BLaER1 (cell line): ENCODE results near the gene MAP2K3.

Source experiments
- H3K27ac ChIP-seq: shearing (Covaris generic); formaldehyde crosslinking; 2 replicates; pipeline ENCODE4 v1.8.1; 2022
- H3K27me3 ChIP-seq: shearing (Covaris generic); formaldehyde crosslinking; 2 replicates; pipeline ENCODE4 v1.8.1; 2022
- H3K36me3 ChIP-seq: shearing (Covaris generic); formaldehyde crosslinking; 2 replicates; pipeline ENCODE4 v1.8.1; 2022
- H3K4me1 ChIP-seq: shearing (Covaris generic); formaldehyde crosslinking; 2 replicates; pipeline ENCODE4 v1.8.1; 2022
- H3K4me2 ChIP-seq: shearing (Covaris generic); formaldehyde crosslinking; 2 replicates; pipeline ENCODE4 v1.8.1; 2022
- H3K4me3 ChIP-seq: shearing (Covaris generic); formaldehyde crosslinking; 2 replicates; pipeline ENCODE4 v1.8.1; 2022
- H3K9ac ChIP-seq: shearing (Covaris generic); formaldehyde crosslinking; 2 replicates; pipeline ENCODE4 v1.8.1; 2022
- H3K9me3 ChIP-seq: shearing (Covaris generic); formaldehyde crosslinking; 2 replicates; pipeline ENCODE4 v1.8.1; 2022
- H4K20me1 ChIP-seq: shearing (Covaris generic); formaldehyde crosslinking; 2 replicates; pipeline ENCODE4 v1.8.1; 2022
- Cebpa-rat ChIP-seq: shearing (Covaris generic); IDR thresholded peaks from 2 replicates; pipeline ENCODE4 v1.8.1; 2022

Gene MAP2K3

GRCh38 chr17:21288571-21289017 is 4.1 kb downstream of the MAP2K3 start:
- Histone ChIP-seq H3K27me3 (peaks cover 5% of the 10 kb centered on the region), H4K20me1 (peaks cover 95% of the 10 kb centered on the region), H3K9ac (peak overlapping the region; percentile 88), H3K9me3 (no peaks in the 10 kb centered on the region), H3K4me2 (peak overlapping the region; percentile 100), H3K36me3 (peaks cover 27% of the 10 kb centered on the region), H3K4me3 (peak overlapping the region; percentile 95), H3K27ac (peak overlapping the region; percentile 97), H3K4me1 (peaks cover 75% of the 10 kb centered on the region)
- no peak for TF ChIP-seq Cebpa-rat

GRCh38 chr17:21289175-21289901 is 4.8 kb downstream of the MAP2K3 start:
- peaks cover 35% of the 10 kb centered on the region for H3K36me3 ChIP-seq
- peak overlapping the region; percentile 100 for H3K4me2 ChIP-seq
- peaks cover 99% of the 10 kb centered on the region for H4K20me1 ChIP-seq
- no peaks in the 10 kb centered on the region for H3K9me3 ChIP-seq
- peak overlapping the region; percentile 88 for H3K9ac ChIP-seq
- peak overlapping the region; percentile 97 for H3K27ac ChIP-seq
- no peaks in the 10 kb centered on the region for H3K27me3 ChIP-seq
- no peak for TF ChIP-seq Cebpa-rat
- peaks cover 77% of the 10 kb centered on the region for H3K4me1 ChIP-seq
- H3K4me3 ChIP-seq = peak overlapping the region; percentile 95

- Histone ChIP-seq H3K4me1 (peaks cover 84% of the 10 kb centered on the region), H3K36me3 (peaks cover 37% of the 10 kb centered on the region), H3K4me2 (peak overlapping the region; percentile 100), H3K4me3 (peak overlapping the region; percentile 95; the same call in 1 of the 2 replicates), H3K9ac (peak overlapping the region; percentile 88), H3K9me3 (no peaks in the 10 kb centered on the region), H3K27me3 (no peaks in the 10 kb centered on the region), H3K27ac (peak overlapping the region; percentile 97), H4K20me1 (peaks cover 100% of the 10 kb centered on the region)
- TF ChIP-seq Cebpa-rat = no peak
Measured at GRCh38 chr17:21289902-21290571, 5.5 kb downstream of the MAP2K3 start.

- H3K4me2 ChIP-seq = peak overlapping the region; percentile 4; the same call in 1 of the 2 replicates
Measured at GRCh38 chr17:21291357-21291756, 6.8 kb downstream of the MAP2K3 start.

GRCh38 chr17:21291862-21292261 is 7.4 kb downstream of the MAP2K3 start:
- TF ChIP-seq Cebpa-rat = no peak
- H3K4me1 ChIP-seq = peaks cover 97% of the 10 kb centered on the region
- H3K9ac ChIP-seq = peak overlapping the region; percentile 22
- H3K4me3 ChIP-seq = no peak overlapping the region
- H4K20me1 ChIP-seq = peaks cover 100% of the 10 kb centered on the region
- H3K9me3 ChIP-seq = no peaks in the 10 kb centered on the region
- H3K36me3 ChIP-seq = peaks cover 48% of the 10 kb centered on the region
- H3K4me2 ChIP-seq = peak overlapping the region; percentile 4
- H3K27me3 ChIP-seq = no peaks in the 10 kb centered on the region
- H3K27ac ChIP-seq = peak overlapping the region; percentile 52

More at GRCh38 chr17:21291357-21291756, 6.8 kb downstream of the MAP2K3 start:
- H3K27me3 ChIP-seq = no peaks in the 10 kb centered on the region
- no peaks in the 10 kb centered on the region for H3K9me3 ChIP-seq
- no peak overlapping the region for H3K4me3 ChIP-seq
- H3K4me1 ChIP-seq = peaks cover 97% of the 10 kb centered on the region
- H3K27ac ChIP-seq = peak overlapping the region; percentile 52; the same call in 1 of the 2 replicates
- peaks cover 100% of the 10 kb centered on the region for H4K20me1 ChIP-seq
- no peak for TF ChIP-seq Cebpa-rat
- peaks cover 43% of the 10 kb centered on the region for H3K36me3 ChIP-seq
- H3K9ac ChIP-seq = peak overlapping the region; percentile 22; the same call in 1 of the 2 replicates

GRCh38 chr17:21292867-21293830 is 8.6 kb downstream of the MAP2K3 start:
- Histone ChIP-seq H3K27ac (peak overlapping the region; percentile 76; the same call in 1 of the 2 replicates), H3K4me3 (no peak overlapping the region), H3K4me1 (peaks cover 98% of the 10 kb centered on the region), H3K36me3 (peaks cover 61% of the 10 kb centered on the region), H3K27me3 (no peaks in the 10 kb centered on the region), H3K9me3 (no peaks in the 10 kb centered on the region), H3K4me2 (peak overlapping the region; percentile 60; the same call in 1 of the 2 replicates), H3K9ac (0 out of 2 replicates have a peak overlapping the region, but pooled peaks have one; percentile 53), H4K20me1 (peaks cover 100% of the 10 kb centered on the region)
- TF ChIP-seq Cebpa-rat = no peak

GRCh38 chr17:21293831-21294210 is 9.3 kb downstream of the MAP2K3 start:
- TF ChIP-seq Cebpa-rat = no peak
- Histone ChIP-seq H3K27me3 (no peaks in the 10 kb centered on the region), H3K36me3 (peaks cover 67% of the 10 kb centered on the region), H3K4me3 (no peak overlapping the region), H4K20me1 (peaks cover 100% of the 10 kb centered on the region), H3K4me1 (peaks cover 98% of the 10 kb centered on the region), H3K9me3 (no peaks in the 10 kb centered on the region), H3K27ac (peak overlapping the region; percentile 76; the same call in 1 of the 2 replicates), H3K4me2 (peak overlapping the region; percentile 60), H3K9ac (peak overlapping the region; percentile 53; the same call in 1 of the 2 replicates)

- H3K4me3 ChIP-seq = no peak overlapping the region
- peak overlapping the region; percentile 53; the same call in 1 of the 2 replicates for H3K9ac ChIP-seq
- H3K27me3 ChIP-seq = no peaks in the 10 kb centered on the region
- peak overlapping the region; percentile 60 for H3K4me2 ChIP-seq
- H4K20me1 ChIP-seq = peaks cover 100% of the 10 kb centered on the region
- H3K36me3 ChIP-seq = peaks cover 74% of the 10 kb centered on the region
- TF ChIP-seq Cebpa-rat = no peak
- H3K4me1 ChIP-seq = peaks cover 98% of the 10 kb centered on the region
- peak overlapping the region; percentile 76 for H3K27ac ChIP-seq
- H3K9me3 ChIP-seq = no peaks in the 10 kb centered on the region
Measured at GRCh38 chr17:21294321-21295035, 10.0 kb downstream of the MAP2K3 start.
